GDM1 (cell line): ENCODE measurements around the gene SATL1.
"Not testable (repeated sequence)": the region's sequence is repeated elsewhere in the genome, so short reads cannot be mapped to it uniquely, and the experiment has no call there.

Source experiments
- DNase-seq: peaks from one replicate; lab custom pipeline; 2025; lab: John Stamatoyannopoulos, UW

The SATL1 gene

GRCh38 chrX:85108165-85108564 is 135.4 kb downstream of the SATL1 start:
- no peak for DNase-seq

GRCh38 chrX:85107407-85107806 is 136.2 kb downstream of the SATL1 start:
- no peak for DNase-seq

DNA sequence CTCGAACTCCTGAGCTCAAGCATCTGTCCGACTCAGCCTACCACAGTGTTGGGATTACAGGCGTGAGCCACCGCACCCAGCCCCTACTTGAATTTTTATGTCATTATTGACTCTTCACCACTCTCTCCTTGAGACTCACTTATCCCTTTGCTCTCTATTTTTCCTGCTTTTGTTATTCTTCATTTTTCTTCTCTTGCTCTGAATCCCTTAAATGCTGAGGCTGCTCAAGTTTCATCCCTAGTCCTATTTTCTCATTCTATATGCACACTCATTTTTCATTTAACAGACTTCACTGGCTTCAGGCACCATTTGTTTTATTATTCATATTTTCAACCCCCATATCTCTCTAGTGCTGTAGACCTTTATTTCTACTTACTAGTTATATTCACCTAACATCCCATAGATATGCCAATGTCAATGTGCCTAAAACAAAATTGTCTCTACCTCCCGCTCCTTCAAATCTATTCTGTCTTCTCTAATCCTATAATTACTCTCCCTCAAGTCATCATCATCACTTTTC is 154.2 kb downstream of the SATL1 start:
- no peak for DNase-seq

DNA sequence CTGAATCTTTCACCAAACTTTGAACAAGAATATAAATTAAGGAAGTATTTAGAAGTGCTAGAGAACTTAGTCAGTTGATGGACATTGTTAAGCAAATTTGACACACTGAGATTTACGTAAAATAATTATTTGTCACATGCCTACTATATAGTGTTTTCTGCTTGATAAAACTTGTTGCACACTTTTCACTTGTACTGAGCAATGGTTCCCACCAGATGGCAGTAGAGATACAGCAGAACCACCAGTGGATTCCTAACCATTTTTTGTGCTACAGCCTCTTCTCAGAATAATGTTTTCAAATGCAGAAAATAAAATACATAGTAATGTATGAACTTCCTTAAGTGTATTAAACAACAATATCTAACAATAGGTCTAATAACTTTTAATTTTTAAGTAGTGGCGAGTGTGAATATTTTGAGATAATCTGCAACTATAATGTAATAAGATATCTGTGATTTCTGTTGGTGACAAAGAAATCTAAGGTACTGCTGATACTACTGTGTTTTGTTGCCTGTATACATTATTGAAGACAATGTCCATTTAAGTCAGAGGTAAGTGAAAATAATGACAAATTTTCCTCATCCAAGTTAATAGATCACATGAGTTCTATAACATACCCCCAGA is 158.7 kb downstream of the SATL1 start:
- DNase-seq = no peak

GRCh38 chrX:85077247-85077646 is 166.3 kb downstream of the SATL1 start:
- DNase-seq = not testable (repeated sequence)

DNA sequence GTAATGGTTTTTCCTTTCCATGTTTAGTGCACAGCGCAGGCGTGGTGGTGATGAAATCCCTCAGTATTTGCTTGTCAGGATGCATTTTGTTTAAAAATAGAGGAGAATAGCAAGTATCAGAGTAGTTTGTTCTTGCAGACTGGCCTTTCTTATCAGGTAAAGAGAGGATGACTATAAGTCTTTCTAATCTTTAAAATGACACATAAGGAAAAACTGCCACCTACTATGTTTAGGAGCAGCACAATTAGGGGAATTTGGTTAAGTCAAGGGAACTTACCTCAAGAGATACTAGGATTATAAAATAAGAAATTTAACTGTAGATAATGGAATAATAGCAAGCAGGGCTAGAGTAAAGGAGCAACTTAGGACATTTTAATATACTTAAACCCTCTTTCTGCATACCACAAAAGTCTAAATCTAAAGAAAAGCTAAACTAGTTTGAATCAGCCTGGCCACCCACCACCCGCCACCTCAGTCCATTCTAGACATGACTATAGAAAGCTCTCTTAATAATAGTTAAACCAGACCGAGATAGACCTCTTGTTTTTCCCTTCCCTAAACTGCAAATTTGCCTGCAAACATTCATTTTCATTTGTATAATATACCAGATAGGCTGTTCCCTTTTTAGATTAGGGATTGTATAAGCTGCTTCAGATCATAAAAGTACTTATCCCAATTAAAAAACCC is 177.9 kb downstream of the SATL1 start:
- DNase-seq = no peak

GRCh38 chrX:85052636-85053343 is 190.8 kb downstream of the SATL1 start:
- DNase-seq = no peak

DNA sequence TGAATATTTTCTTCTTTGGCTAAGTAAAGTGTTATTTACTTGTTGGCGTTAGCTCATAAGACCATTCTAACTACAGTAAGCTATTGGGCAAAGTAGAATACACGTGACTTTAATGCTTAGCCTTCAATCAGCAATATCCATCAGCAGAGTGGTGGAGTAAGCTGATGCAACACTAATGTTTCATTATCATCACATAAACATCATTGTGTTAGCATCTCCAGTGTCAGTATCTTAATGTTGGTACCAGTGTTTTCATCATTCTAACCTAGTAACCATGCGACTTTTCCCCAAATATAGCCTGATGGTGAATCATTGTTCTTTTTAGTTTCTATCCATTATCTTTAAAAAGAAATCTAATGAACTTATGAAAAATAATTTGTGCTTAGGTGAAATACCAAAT is 191.4 kb downstream of the SATL1 start:
- no peak for DNase-seq

DNA sequence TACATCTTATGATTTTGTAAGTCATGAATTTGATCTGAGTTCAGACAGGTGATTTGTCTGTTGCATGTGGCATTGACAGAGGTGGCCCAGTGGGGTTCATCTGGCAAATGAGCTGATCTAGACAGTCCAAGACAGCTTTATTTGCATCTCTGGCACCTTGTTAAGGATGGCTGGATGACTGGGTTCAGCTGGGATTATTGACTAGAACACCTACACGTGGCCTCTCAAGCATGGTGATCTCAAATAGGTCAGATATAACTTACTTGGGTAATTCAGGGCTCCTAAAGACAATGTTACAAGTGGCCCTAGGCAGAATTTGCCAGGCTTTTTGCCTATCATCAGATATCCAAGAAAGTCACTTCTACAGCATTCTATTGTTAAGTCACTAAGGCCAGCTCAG is 192.0 kb downstream of the SATL1 start:
- DNase-seq = no peak
